HG03135 (cell line): ENCODE data around the gene KRT32.
"Not testable (repeated sequence)": the region's sequence is repeated elsewhere in the genome, so short reads cannot be mapped to it uniquely, and the experiment has no call there.

Experiments
- ATAC-seq: cut with Tn5 transposase; IDR thresholded peaks from one replicate; pipeline ENCODE4 v1.9.1; 2021; ENCODE audit warnings: mild to moderate bottlenecking, moderate library complexity; ENCODE audit not compliant: unreplicated experiment

Gene KRT32

DNA sequence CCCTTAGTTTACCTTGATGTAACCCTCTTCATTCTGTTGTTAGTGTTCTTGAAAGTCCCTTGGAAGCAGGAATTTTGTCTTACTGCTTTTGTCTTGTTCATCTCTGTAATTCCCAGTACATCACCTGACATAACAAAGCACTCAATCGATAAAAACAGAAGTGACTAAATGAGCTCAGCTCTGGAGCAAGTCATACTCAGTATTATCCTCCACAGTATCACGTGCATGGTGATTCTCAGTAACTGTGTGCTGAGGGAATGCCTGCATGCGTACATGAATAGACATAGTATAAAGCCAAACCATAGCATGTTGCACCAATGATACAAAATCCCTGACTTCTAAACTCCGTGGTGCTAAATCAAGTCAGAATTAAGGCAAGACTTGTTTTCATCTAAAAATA is 33.6 kb downstream of the KRT32 start:
- no peak for ATAC-seq

- ATAC-seq = not testable (repeated sequence)
Observed at GRCh38 chr17:41430376-41430775, 36.8 kb downstream of the KRT32 start.

GRCh38 chr17:41429667-41430066 is 37.5 kb downstream of the KRT32 start:
- ATAC-seq = no peak

DNA sequence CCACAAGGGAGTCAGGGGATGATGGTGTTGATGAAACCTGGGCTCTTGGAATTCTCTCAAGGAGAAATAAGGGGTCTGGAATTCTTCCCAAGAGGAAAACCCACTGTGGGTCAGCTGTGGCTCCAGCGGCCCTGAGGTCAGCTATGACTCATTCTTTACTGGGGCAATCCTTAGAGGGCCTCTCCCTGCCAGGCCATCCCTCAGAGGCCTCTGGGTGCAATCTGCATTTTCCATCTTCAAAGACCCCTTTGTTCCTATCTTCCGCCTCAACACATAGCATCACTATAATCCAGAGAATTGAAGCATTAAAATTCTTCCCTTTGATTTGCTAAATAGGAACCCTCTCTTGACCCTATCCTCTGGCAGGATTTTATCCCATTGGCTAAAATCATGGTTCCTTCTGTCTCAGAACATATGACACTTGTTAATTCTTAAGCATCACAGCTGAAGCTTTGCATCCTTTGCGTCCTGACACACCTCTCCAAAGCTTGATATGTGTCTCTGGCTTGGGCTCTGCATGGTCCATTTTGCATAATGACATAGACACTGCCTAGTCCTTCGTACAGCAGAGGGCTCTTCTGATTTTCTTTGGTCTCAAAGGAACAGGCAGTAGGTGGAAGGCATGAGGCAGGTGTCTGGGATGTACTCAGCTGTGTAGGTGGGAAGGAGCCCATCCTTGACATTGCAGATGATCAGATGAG is 38.4 kb downstream of the KRT32 start:
- ATAC-seq = no peak

DNA sequence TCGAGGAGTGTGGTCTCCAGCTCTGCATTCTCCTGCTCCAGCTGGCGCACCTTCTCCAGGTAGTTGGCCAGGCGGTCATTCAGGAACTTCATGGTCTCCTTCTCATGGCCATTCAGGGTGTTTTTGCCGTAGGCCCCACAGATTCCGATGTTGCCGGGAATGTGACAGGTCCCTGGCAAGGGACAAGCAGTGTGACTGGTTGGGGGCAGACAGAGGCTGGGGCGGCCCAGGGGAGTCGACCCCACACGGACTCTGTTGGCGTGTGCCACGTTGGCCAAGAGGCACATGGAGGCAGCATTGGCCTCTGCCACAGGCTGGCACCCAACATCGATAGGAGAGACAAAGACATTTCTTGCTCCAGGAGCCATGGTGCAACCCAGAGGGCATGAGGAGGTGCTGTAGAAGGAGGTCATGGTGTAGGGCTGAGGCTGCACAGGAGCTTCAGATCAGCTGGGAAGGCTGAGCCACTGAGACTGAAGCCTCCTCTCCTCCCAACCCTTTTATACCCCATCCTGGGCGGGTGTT is 43.0 kb downstream of the KRT32 start, which contains the start of gene KRT37:
KRT37 (minus strand) TSS at position 475 of the 525 bp plus-strand sequence; CDS start at position 413, 62 bp downstream.
- ATAC-seq = no peak

DNA sequence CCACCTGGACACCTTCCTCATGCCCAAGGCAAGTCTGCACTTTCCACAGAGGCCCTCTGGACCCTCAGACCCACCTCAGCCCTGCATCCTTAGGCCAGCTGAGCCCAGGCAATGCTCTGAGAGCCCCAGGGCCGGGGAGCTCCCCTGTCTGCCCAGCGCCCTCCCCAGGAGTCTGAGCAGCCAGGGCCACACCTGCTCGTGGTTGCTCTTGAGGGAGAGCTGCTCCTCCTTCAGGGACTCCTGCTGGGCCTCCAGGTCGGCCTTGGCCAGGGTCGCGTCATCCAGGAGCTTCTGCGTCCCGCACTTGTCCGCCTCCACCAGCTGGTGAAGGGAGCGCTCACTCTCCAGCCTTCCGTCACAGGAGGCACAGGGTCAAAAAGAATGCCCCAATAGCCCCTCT is 44.6 kb downstream of the KRT32 start:
- not testable (repeated sequence) for ATAC-seq

DNA sequence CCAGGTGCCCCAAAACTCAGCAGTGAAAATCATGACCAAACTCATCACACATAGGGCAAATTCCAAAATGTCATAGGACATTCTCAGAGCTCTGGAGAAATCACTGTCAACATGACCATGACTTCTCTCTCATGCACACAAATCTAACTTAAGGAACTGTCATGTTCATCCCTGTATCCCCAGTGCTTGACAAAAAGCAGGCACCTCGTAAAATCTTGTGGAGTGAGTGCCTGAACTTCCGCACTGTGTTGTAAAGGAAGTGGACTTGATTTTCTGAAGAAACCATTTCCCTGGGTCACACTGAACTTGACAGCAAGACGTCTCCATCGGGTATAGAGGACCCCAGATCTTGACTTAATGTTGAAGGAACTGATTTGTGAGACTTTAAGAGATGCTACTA is 45.6 kb downstream of the KRT32 start:
- ATAC-seq = no peak

DNA sequence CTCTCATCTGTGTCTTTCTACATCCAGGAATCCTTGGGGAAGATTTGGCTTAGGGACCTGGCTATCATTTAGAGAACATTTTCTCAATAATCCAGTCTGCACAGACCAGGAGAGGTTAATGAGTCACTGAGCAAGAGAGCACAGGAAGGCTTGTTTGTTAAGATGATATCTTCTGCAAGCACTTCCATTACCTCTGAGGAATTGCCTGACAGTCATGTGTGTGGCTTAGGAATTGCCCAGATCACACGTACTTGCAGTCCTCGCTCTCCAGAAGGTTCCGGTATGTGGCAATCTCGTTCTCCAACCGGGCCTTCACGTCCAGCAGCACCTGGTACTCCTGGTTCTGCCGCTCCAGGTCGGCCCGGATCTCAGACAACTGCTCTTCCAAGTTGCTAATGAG is 46.1 kb downstream of the KRT32 start:
- ATAC-seq = no peak

DNA sequence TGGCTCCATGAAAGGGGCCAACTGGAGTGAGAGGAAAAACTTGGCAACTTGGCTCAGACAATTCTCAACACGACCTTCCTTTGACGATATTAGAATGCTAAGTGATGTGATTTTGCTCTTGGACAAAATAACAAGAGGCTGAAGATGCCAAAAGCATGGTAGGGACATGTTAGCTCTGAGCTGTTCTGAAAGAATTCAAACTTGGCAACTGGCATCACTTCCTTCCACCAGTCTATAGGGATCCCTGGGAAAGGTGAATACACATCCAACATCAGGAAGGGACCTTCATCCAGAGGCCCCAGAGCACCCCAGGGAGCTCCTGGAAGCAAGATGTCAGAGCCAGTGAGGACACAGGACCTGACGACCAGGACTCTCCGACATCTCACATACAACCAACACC is 47.1 kb downstream of the KRT32 start:
- no peak for ATAC-seq

DNA sequence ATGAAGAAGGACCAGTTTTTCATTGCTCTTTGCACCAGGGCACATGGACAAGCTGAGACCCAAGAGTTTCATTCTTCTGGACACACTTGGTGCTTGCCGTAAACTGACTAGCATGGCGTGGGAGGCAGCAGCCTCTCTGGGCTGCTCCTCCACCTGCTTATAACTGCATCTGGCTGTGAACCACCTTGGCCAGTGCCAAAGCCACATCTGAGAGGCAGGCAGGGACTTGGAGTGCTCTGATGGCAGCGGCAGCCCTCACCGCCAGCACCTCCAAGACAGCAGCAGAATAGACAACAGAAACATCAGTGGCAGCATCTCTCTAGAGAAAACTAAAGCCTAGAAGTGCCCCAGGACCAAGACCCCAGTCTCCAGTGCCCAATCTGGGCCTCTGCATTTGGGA is 47.5 kb downstream of the KRT32 start:
- ATAC-seq = no peak

- ATAC-seq = no peak
Observed at GRCh38 chr17:41418116-41418860, 48.9 kb downstream of the KRT32 start.

DNA sequence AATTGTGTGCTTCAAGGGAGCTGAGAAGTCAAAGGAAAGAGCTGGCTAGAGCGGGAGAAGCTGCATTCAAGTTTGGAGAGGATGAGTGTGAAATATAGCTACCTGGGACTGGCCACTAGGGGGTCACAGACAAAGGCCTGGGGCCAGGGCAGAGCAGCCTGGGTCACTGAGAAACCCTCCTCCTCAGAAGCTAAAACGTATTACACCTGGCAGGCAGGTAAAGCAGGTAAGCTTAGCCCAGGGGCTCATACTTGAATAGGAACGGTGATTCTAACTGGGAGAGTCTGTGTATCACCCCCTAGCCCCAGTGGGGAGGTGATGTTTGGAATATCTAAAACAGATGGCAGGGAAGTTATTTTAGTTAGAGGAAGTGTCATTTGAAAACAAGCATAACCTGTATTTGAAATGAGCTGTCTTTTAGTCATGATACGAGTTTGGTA is 49.6 kb downstream of the KRT32 start:
- ATAC-seq = no peak

DNA sequence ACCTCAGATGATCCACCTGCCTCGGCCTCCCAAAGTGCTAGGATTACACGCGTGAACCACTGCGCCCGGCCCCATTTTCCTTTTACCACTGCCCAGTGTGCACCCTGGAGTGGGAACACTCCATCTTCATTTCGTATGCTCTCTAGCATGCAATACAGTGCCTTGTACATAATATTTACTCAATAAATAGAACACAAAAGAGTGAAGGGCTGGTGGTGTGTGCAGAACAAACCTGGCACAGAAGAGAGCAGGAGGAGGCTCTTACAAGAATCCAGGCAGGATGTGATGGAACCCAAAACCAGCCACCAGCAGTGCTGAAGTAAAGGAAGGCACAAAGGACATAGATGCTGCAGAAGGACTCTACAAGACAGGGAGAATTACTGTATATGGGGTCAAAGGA is 50.1 kb downstream of the KRT32 start:
- no peak for ATAC-seq

- ATAC-seq = no peak
Observed at GRCh38 chr17:41416479-41416878, 50.7 kb downstream of the KRT32 start.

- ATAC-seq = no peak
Observed at GRCh38 chr17:41415833-41416335, 51.3 kb downstream of the KRT32 start.

DNA sequence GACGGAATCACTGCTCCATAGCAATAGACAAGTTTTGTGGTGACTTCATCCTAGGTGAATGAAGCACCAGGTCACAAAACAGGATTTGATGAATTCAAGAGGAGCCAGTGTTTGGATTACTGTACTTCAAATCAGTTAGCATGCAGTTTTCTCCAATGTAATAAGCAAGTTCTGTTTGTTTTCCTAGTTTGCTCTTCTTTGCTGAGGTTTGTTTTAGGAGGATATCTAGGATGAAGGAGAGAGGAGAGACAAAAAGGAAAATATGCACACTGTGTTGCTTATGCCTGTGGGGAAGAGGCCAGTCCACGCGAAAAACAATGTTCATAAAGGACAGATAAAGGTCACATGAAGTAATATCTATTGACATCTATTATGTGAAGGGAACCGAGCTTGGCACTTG is 51.8 kb downstream of the KRT32 start:
- ATAC-seq = no peak

GRCh38 chr17:41413982-41414381 is 53.2 kb downstream of the KRT32 start:
- ATAC-seq = no peak

GRCh38 chr17:41413353-41413957 is 53.7 kb downstream of the KRT32 start:
- ATAC-seq = no peak

- ATAC-seq = no peak
Observed at GRCh38 chr17:41411072-41411840, 55.9 kb downstream of the KRT32 start.
